Stimulated activated CD4-positive, alpha-beta T cell treated with anti-CD3 and anti-CD28 coated beads, TNF-alpha, amount 100 ng/mL, for 1 hour (primary cell): ENCODE data around the gene OTOGL.
A peak's percentile ranks its signal among the peaks of the same experiment; 100 is the strongest.

ENCODE experiments used
- DNase-seq, 3 donors: peaks; one replicate each; pipeline ENCODE4 v3.0.0-alpha.2; 2020; ENCODE audit warnings: low read depth in 3 of 3, low spot score in 1 of 3

OTOGL gene

GRCh38 chr12:80099259-80099658 lies at the start of gene OTOGL:
OTOGL (plus strand) TSS chr12:80099537; CDS start chr12:80209432, 109,895 bp downstream.
- no peak for DNase-seq

- no peak for DNase-seq
Observed at GRCh38 chr12:80050236-80050635, 49.1 kb upstream of the OTOGL start.

- DNase-seq = no peak
Observed at GRCh38 chr12:80053051-80053790, 46.1 kb upstream of the OTOGL start.

- DNase-seq = no peak
Observed at GRCh38 chr12:80056232-80056631, 43.1 kb upstream of the OTOGL start.

GRCh38 chr12:80056845-80057244 lies 42.5 kb upstream of the OTOGL start:
- DNase-seq = no peak

- DNase-seq = no peak
Observed at GRCh38 chr12:80058586-80058985, 40.8 kb upstream of the OTOGL start.

GRCh38 chr12:80059102-80059501 lies 40.2 kb upstream of the OTOGL start:
- no peak for DNase-seq

GRCh38 chr12:80059875-80060274 lies 39.5 kb upstream of the OTOGL start:
- no peak for DNase-seq

GRCh38 chr12:80064269-80064668 lies 35.1 kb upstream of the OTOGL start:
- no peak for DNase-seq

GRCh38 chr12:80064951-80065350 lies 34.4 kb upstream of the OTOGL start:
- DNase-seq = no peak

GRCh38 chr12:80068173-80068572 lies 31.2 kb upstream of the OTOGL start:
- no peak for DNase-seq

- DNase-seq = peak in 2 of 3 donors; percentile 5 to 8
Observed at GRCh38 chr12:80083892-80084614, 15.3 kb upstream of the OTOGL start.

- no peak for DNase-seq
Observed at GRCh38 chr12:80086025-80086424, 13.3 kb upstream of the OTOGL start.

GRCh38 chr12:80087486-80088213 lies 11.7 kb upstream of the OTOGL start:
- no peak for DNase-seq

GRCh38 chr12:80100591-80100990 lies 1.3 kb downstream of the OTOGL start:
- no peak for DNase-seq

- no peak for DNase-seq
Observed at GRCh38 chr12:80101126-80101525, 1.8 kb downstream of the OTOGL start.

GRCh38 chr12:80107221-80107620 lies 7.9 kb downstream of the OTOGL start:
- DNase-seq = no peak

- no peak for DNase-seq
Observed at GRCh38 chr12:80116735-80117134, 17.4 kb downstream of the OTOGL start.

- DNase-seq = no peak
Observed at GRCh38 chr12:80118565-80119324, 19.4 kb downstream of the OTOGL start.

- no peak for DNase-seq
Observed at GRCh38 chr12:80120994-80121393, 21.7 kb downstream of the OTOGL start.

- DNase-seq = no peak
Observed at GRCh38 chr12:80121661-80122060, 22.3 kb downstream of the OTOGL start.
